Epithelial cell of alveolus of lung (primary cell): Measurements from ENCODE around the gene ANG. TPM values are rescaled to one million over a fixed set of nuclear protein-coding genes. Genes with fewer than 3 reads are reported as not detected.

ENCODE experiments used
- total RNA-seq: library from RNA; depleted of rRNA; stranded (reverse); fragments of >200 nt; gene quantifications from 2 replicates; pipeline ENCODE4 v1.2.1, GENCODE V29; 2015

Gene ANG
- total RNA-seq, result 7.9 and 13.7 TPM in 2 replicates

GRCh38 chr14:20688167-20688839 is at the start of gene ANG:
TSS of gene ANG (plus strand) at chr14:20688764. CDS start at chr14:20693565, 4,801 bp downstream.

DNA sequence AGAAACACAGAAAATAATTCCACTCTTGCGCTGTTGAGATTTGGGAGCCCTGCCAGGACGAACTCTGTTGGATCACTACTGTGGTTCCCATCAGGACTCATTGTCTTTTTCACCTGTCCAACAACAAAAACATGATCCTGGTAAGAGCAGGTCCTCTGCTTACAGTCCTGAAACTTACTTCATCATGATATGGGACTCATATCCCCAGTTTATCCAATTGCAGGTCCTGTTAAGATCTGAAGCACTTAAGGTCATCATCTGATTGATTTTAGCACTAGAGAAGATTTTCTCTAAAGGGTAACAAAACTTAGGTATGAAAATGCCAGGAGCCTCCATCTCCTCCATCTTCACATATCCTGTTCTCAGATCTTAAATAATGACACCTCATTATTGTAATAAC is 47.0 kb upstream of the ANG start, which contains the start of gene OR6S1:
OR6S1 (minus strand) TSS at position 101 of the 400 bp plus-strand sequence; CDS start at position 101, 0 bp downstream.

DNA sequence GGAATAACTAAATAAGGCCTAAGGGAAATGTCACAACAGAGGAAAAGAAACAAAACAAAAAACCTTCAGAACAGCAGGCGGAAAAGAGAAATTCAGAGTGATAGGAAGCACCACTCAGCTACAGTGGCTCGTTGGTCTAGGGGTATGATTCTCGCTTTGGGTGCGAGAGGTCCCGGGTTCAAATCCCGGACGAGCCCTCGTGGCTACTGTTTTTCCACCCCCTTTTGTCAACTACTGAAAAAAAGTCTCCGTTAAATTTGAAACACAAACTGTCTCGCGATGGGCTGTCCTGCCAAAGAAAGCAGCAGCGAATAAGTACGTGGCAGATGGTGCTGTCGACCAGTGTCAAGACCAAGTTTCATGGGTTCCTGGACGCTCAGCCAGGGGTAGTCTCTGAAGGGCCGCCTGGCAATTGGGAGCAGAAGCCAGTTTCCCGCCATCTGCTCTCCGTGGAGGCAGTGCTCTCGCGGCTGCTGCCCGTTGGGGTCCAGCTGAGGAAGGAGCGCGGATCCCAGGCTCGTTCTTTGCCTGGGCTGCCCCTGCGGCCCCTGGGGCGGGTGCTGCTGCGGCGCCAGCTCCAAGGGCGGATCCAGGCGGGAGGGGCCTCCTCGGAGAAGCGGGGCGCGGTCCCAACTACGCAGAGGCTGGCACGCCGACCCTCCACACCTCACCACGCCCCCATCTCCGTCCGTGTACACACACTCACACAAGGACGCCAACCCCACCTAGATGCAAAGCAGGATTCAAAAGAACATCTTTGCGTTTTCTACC is 4.5 kb upstream of the ANG start, which contains the start of gene RNASE4:
RNASE4 (plus strand) TSS at position 670 of the 771 bp plus-strand sequence. CDS start 14,812 bp downstream, outside the sequence.

Other genes starting within 250 kb of the ANG start
- 17.4 and 52.4 TPM in 2 replicates for gene OSGEP, start 234.0 kb upstream of the ANG start, total RNA-seq
- 196 and 208 TPM in 2 replicates for gene APEX1, start 233.5 kb upstream of the ANG start, total RNA-seq
- 12.2 and 16.9 TPM in 2 replicates for gene PIP4P1, start 227.3 kb upstream of the ANG start, total RNA-seq
- 15.6 and 42.8 TPM in 2 replicates for gene PNP, start 219.4 kb upstream of the ANG start, total RNA-seq
- gene RNASE10, start 183.2 kb upstream of the ANG start, total RNA-seq, result not detected in 2 replicates
- gene RNASE9, start 127.7 kb upstream of the ANG start, total RNA-seq, result not detected in 2 replicates
- gene RNASE11, start 100.8 kb upstream of the ANG start, total RNA-seq, result not detected in 2 replicates
- not detected in 2 replicates for gene RNASE12, start 97.4 kb upstream of the ANG start, total RNA-seq
- not detected in 2 replicates for gene OR6S1, start 47.1 kb upstream of the ANG start, total RNA-seq
- gene RNASE4, start 4.2 kb upstream of the ANG start, total RNA-seq, result 18.6 and 27.5 TPM in 2 replicates
- gene EDDM3A, start 57.1 kb downstream of the ANG start, total RNA-seq, result not detected in 2 replicates
- gene EDDM3B, start 79.6 kb downstream of the ANG start, total RNA-seq, result not detected in 2 replicates
- not detected in 2 replicates for gene RNASE6, start 92.5 kb downstream of the ANG start, total RNA-seq
- gene RNASE1, start 114.1 kb downstream of the ANG start, total RNA-seq, result 1.7 and 4.1 TPM in 2 replicates
- gene RNASE3, start 202.6 kb downstream of the ANG start, total RNA-seq, result not detected in 2 replicates